ENCODE data around the gene KTI12.

DNA sequence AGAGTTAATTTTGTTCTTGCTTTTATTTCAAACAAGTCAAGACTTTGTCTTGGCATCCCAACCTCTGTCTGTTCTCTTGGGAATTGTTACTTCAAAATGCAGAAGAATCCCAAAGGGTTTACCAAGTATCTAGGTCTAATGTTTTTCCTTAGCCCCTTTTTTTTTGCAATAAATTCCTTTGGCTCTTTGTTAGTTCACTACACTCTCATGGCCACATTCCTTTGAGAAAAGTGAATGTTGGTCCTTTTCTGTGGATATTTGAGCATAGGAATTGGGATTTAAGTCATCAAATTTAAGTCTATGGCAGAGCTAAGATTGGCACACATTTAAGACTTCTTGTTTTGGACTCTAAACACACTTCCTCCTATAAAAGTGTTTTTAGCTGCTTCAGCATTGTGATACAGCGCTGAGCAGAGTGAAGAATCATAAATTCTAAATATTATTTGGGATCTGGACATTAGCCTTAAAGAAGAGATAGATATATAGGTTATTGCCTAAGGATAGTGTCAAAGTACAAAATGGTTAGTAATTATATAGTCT lies 24.3 kb upstream of the KTI12 start:
- TF ChIP-seq FOXM1 (IDR thresholded peaks at IDR 0.05; ENCODE audit: borderline replicate concordance) (no peak), SUZ12 (IDR thresholded peaks at IDR 0.05) (no peak), ZNF384 (IDR thresholded peaks at IDR 0.05) (no peak), TARDBP (IDR thresholded peaks at IDR 0.05) (no peak), FOXK2 (IDR thresholded peaks at IDR 0.05) (no peak)

Data from HEK293T (cell line).